Measurements from ENCODE around the gene NEURL1B.
A peak's percentile ranks its signal among the peaks of the same experiment; 100 is the strongest.

The NEURL1B gene

GRCh38 chr5:172630986-172631385 lies 10.1 kb upstream of the NEURL1B start:
- H3K4me3 ChIP-seq (ENCODE audit: low read depth, low read length) = no peak overlapping the region
- no peak for DNase-seq (ENCODE audit: low read depth)

- no peak overlapping the region for H3K4me3 ChIP-seq (ENCODE audit: low read depth, low read length)
- DNase-seq (ENCODE audit: low read depth) = no peak
Observed at GRCh38 chr5:172632346-172633092, 8.5 kb upstream of the NEURL1B start.

- no peak for DNase-seq (ENCODE audit: low read depth)
Observed at GRCh38 chr5:172633403-172633970, 7.6 kb upstream of the NEURL1B start.

GRCh38 chr5:172634106-172634899 lies 6.8 kb upstream of the NEURL1B start:
- no peak overlapping the region for H3K4me3 ChIP-seq (ENCODE audit: low read depth, low read length)
- DNase-seq (ENCODE audit: low read depth) = no peak

More at GRCh38 chr5:172633403-172633970, 7.6 kb upstream of the NEURL1B start:
- no peak overlapping the region for H3K4me3 ChIP-seq (ENCODE audit: low read depth, low read length)

- no peak overlapping the region for H3K4me3 ChIP-seq (ENCODE audit: low read depth, low read length)
- DNase-seq (ENCODE audit: low read depth) = no peak
Observed at GRCh38 chr5:172635038-172635437, 6.0 kb upstream of the NEURL1B start.

GRCh38 chr5:172636279-172637050 lies 4.6 kb upstream of the NEURL1B start:
- no peak for DNase-seq (ENCODE audit: low read depth)
- H3K4me3 ChIP-seq (ENCODE audit: low read depth, low read length) = no peak overlapping the region

- H3K4me3 ChIP-seq (ENCODE audit: low read depth, low read length) = no peak overlapping the region
- DNase-seq (ENCODE audit: low read depth) = no peak
Observed at GRCh38 chr5:172637110-172637580, 3.9 kb upstream of the NEURL1B start.

GRCh38 chr5:172637740-172638139 lies 3.3 kb upstream of the NEURL1B start:
- no peak for DNase-seq (ENCODE audit: low read depth)
- no peak overlapping the region for H3K4me3 ChIP-seq (ENCODE audit: low read depth, low read length)

- no peak overlapping the region for H3K4me3 ChIP-seq (ENCODE audit: low read depth, low read length)
- no peak for DNase-seq (ENCODE audit: low read depth)
Observed at GRCh38 chr5:172638209-172638768, 2.8 kb upstream of the NEURL1B start.

GRCh38 chr5:172640139-172640538 lies 924 bp upstream of the NEURL1B start:
- no peak overlapping the region for H3K4me3 ChIP-seq (ENCODE audit: low read depth, low read length)
- DNase-seq (ENCODE audit: low read depth) = no peak

- peak overlapping the region; percentile 58 for H3K4me3 ChIP-seq (ENCODE audit: low read depth, low read length)
- no peak for DNase-seq (ENCODE audit: low read depth)
Observed at GRCh38 chr5:172641359-172642050, 442 bp downstream of the NEURL1B start.

- H3K4me3 ChIP-seq (ENCODE audit: low read depth, low read length) = peak overlapping the region; percentile 58
- DNase-seq (ENCODE audit: low read depth) = no peak
Observed at GRCh38 chr5:172642051-172642409, 967 bp downstream of the NEURL1B start.

GRCh38 chr5:172642486-172642885 lies 1.4 kb downstream of the NEURL1B start:
- H3K4me3 ChIP-seq (ENCODE audit: low read depth, low read length) = no peak overlapping the region
- DNase-seq (ENCODE audit: low read depth) = no peak

GRCh38 chr5:172642926-172643871 lies 2.1 kb downstream of the NEURL1B start:
- H3K4me3 ChIP-seq (ENCODE audit: low read depth, low read length) = no peak overlapping the region

GRCh38 chr5:172644266-172644665 lies 3.2 kb downstream of the NEURL1B start:
- no peak overlapping the region for H3K4me3 ChIP-seq (ENCODE audit: low read depth, low read length)
- no peak for DNase-seq (ENCODE audit: low read depth)

More at GRCh38 chr5:172642926-172643871, 2.1 kb downstream of the NEURL1B start:
- no peak for DNase-seq (ENCODE audit: low read depth)

GRCh38 chr5:172644711-172645110 lies 3.6 kb downstream of the NEURL1B start:
- H3K4me3 ChIP-seq (ENCODE audit: low read depth, low read length) = no peak overlapping the region
- DNase-seq (ENCODE audit: low read depth) = no peak

GRCh38 chr5:172645271-172646055 lies 4.4 kb downstream of the NEURL1B start:
- no peak for DNase-seq (ENCODE audit: low read depth)
- H3K4me3 ChIP-seq (ENCODE audit: low read depth, low read length) = no peak overlapping the region
